PC-9 (cell line): ENCODE measurements around the gene SHANK1. TPM values are rescaled to one million over a fixed set of nuclear protein-coding genes. Genes with fewer than 3 reads are reported as not detected.

Source experiments
- BruUV-seq: library from RNA; stranded (reverse); fragments of 400-500 nt; replicated peaks from 2 replicates; lab custom pipeline; 2021; lab: Mats Ljungman, UMichigan
- CTCF ChIA-PET: fragments of 300-600 bp; sonication (Branson Sonifier 250); formaldehyde crosslinking; loops from one replicate; lab custom pipeline; 2022; ENCODE audit warnings: antibody characterized with exemption; lab: Charles Lee
- POLR2A ChIA-PET: fragments of 300-600 bp; sonication (Branson Sonifier 250); formaldehyde crosslinking; loops from one replicate; lab custom pipeline; 2022; ENCODE audit warnings: antibody characterized with exemption; ENCODE audit not compliant: unreplicated experiment; lab: Charles Lee
- DNase-seq, 2 experiments: peaks; one replicate each; pipeline versions ENCODE4 v3.0.0 to v3.0.0-alpha.2; 2015 to 2022; ENCODE audit warnings: mixed read lengths in 1 of 2
- H2AFZ ChIP-seq: fragments of 200-600 bp; sonication (generic); 2 replicates; pipeline ENCODE4 v1.8.1; 2017; ENCODE audit warnings: antibody characterized with exemption
- H3F3A ChIP-seq: fragments of 200-600 bp; sonication (generic); 2 replicates; pipeline ENCODE4 v1.8.1; 2017; ENCODE audit warnings: antibody characterized with exemption, mild to moderate bottlenecking, low read depth; ENCODE audit not compliant: insufficient read depth
- H3K27ac ChIP-seq: fragments of 200-600 bp; sonication (generic); 2 replicates; pipeline ENCODE4 v1.6.1; 2016; ENCODE audit warnings: mixed run types
- H3K27me3 ChIP-seq: fragments of 200-600 bp; sonication (generic); 2 replicates; pipeline ENCODE4 v1.6.1; 2016; ENCODE audit warnings: low read depth, mixed run types; ENCODE audit not compliant: insufficient read depth
- H3K36me3 ChIP-seq: fragments of 200-600 bp; sonication (generic); 2 replicates; pipeline ENCODE4 v1.6.1; 2016; ENCODE audit warnings: low read depth, mixed run types
- H3K4me1 ChIP-seq: fragments of 200-600 bp; sonication (generic); replicated peaks from 2 replicates; pipeline ENCODE4 v1.6.1; 2016; ENCODE audit warnings: mixed run types; ENCODE audit not compliant: insufficient read depth
- H3K4me2 ChIP-seq: fragments of 200-600 bp; sonication (generic); 2 replicates; pipeline ENCODE4 v1.6.1; 2017; ENCODE audit warnings: mixed run types
- H3K4me3 ChIP-seq: fragments of 200-600 bp; sonication (generic); 2 replicates; pipeline ENCODE4 v1.6.1; 2016; ENCODE audit warnings: mixed run types
- H3K79me2 ChIP-seq: fragments of 200-600 bp; sonication (generic); 2 replicates; pipeline ENCODE4 v1.6.1; 2017; ENCODE audit warnings: low read depth, mixed run types
- H3K9me2 ChIP-seq: fragments of 200-600 bp; sonication (generic); 2 replicates; pipeline ENCODE4 v1.8.1; 2017; ENCODE audit warnings: mild to moderate bottlenecking; ENCODE audit not compliant: insufficient read depth
- H3K9me3 ChIP-seq: fragments of 200-600 bp; sonication (generic); 2 replicates; pipeline ENCODE4 v1.8.1; 2016; ENCODE audit warnings: low read depth; ENCODE audit not compliant: insufficient read depth
- H4K20me1 ChIP-seq: fragments of 200-600 bp; sonication (generic); 2 replicates; pipeline ENCODE4 v1.8.1; 2017; ENCODE audit not compliant: insufficient read depth
- EZH2 ChIP-seq: fragments of 200-600 bp; sonication (generic); IDR thresholded peaks from 2 replicates; pipeline ENCODE4 v1.8.0; 2017; ENCODE audit warnings: antibody characterized with exemption, low read depth
- intact Hi-C: fragments of 100-400 bp; cut with micrococcal nuclease; formaldehyde crosslinking; loops from one replicate; pipeline ENCODE4 v1.10.0; 2022; ENCODE audit not compliant: unreplicated experiment
- total RNA-seq: library from RNA; stranded (reverse); gene quantifications from 2 replicates; pipeline ENCODE4 v1.2.3, GENCODE V29; 2021
- TF ChIP-seq, protein P1 (sequence below): fragments of 200-600 bp; sonication (generic); conservative IDR thresholded peaks from 2 replicates; pipeline ENCODE4 v1.6.1; 2017; ENCODE audit warnings: mixed run types, antibody characterized with exemption, mild to moderate bottlenecking, moderate library complexity

The SHANK1 gene
- total RNA-seq, 1 experiment from 2014 or later: not detected

DNA sequence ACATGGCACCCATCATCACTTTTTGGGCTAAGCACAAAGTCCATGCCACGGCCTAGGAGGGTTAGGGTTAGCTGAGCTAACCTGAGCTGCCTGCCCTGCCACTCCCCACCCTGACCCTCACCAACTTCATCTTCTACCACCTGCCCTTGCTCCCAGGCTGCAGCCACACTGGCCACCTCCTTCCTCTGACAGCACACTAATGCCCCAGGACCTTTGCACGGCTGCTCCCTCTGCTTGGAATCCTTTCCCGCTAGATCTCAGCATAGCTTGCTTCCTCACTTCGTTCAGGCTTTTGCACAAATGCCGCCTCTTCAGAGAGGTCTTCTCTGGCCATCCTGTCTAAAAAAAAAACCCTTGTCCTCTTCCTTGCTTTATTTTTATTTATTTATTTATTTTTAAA lies 13.2 kb downstream of the SHANK1 start:
- H3K27me3 ChIP-seq: peaks cover 91% of the 10 kb centered on the region
- no peaks in the 10 kb centered on the region for H3K79me2 ChIP-seq
- POLR2A ChIA-PET: no interaction called here
- no peak for DNase-seq
- H3K36me3 ChIP-seq: no peaks in the 10 kb centered on the region
- peaks cover 5% of the 10 kb centered on the region; the same call in 1 of the 2 replicates for H4K20me1 ChIP-seq
- no peak overlapping the region for H3K4me3 ChIP-seq
- H3K9me2 ChIP-seq: no peaks in the 10 kb centered on the region
- H3K27ac ChIP-seq: no peak overlapping the region
- TF ChIP-seq, protein P1, sequence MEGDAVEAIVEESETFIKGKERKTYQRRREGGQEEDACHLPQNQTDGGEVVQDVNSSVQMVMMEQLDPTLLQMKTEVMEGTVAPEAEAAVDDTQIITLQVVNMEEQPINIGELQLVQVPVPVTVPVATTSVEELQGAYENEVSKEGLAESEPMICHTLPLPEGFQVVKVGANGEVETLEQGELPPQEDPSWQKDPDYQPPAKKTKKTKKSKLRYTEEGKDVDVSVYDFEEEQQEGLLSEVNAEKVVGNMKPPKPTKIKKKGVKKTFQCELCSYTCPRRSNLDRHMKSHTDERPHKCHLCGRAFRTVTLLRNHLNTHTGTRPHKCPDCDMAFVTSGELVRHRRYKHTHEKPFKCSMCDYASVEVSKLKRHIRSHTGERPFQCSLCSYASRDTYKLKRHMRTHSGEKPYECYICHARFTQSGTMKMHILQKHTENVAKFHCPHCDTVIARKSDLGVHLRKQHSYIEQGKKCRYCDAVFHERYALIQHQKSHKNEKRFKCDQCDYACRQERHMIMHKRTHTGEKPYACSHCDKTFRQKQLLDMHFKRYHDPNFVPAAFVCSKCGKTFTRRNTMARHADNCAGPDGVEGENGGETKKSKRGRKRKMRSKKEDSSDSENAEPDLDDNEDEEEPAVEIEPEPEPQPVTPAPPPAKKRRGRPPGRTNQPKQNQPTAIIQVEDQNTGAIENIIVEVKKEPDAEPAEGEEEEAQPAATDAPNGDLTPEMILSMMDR: no peak
- no peak for TF ChIP-seq EZH2
- no TSS peak for BruUV-seq
- no peak overlapping the region for H3K4me2 ChIP-seq
- H2AFZ ChIP-seq: no peak overlapping the region
- no peaks in the 10 kb centered on the region for H3K9me3 ChIP-seq
- no peaks in the 10 kb centered on the region for H3F3A ChIP-seq
- CTCF ChIA-PET: no interaction called here
- intact Hi-C loops: loop anchor here (10.0 kb wide), 1 partner anchor 308 kb away; the partner anchor contains the start of gene KLK10
- H3K4me1 ChIP-seq: no peaks in the 10 kb centered on the region

DNA sequence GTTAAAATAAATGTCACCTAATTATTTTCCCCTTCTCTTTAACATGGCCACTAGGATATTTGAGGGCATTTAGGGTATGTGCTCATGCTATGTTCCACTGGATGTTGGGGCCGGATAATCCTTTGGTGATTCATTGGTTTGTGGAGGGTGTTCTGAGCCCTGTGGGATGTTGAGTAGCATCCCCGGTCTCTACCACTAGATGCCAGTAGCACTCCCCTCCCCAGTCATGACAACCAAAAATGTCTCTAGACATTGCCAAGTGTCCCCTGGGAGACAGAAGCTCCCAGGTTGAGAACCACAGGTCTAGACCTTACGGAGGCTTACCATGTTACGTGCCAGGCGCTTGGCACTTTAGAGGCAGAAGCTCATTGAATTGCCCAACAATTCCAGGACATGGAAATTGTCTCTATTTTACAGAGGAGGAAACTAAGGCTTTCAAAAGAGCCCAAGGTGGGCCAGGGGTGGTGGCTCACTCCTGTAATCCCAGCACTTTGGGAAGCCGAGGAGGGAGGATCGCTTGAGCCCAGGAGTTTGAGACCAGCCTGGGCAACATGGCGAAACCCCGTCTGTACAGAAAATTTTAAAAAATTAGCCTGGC lies 14.1 kb downstream of the SHANK1 start:
- ChIA-PET CTCF (interaction anchor here (0.9 kb wide), 1 partner anchor 75 kb away, joined by 3 read pairs; no protein-coding TSS in a partner anchor), POLR2A (no interaction called here)
- TF ChIP-seq EZH2: no peak
- TF ChIP-seq, protein P1: peak; percentile 75
- BruUV-seq: no TSS peak
- Histone ChIP-seq H4K20me1 (peaks cover 5% of the 10 kb centered on the region; the same call in 1 of the 2 replicates), H3K4me3 (no peak overlapping the region), H3K27me3 (peaks cover 91% of the 10 kb centered on the region), H3F3A (no peaks in the 10 kb centered on the region), H2AFZ (no peak overlapping the region), H3K79me2 (no peaks in the 10 kb centered on the region), H3K9me3 (no peaks in the 10 kb centered on the region), H3K36me3 (no peaks in the 10 kb centered on the region), H3K4me2 (no peak overlapping the region), H3K9me2 (no peaks in the 10 kb centered on the region), H3K4me1 (no peaks in the 10 kb centered on the region), H3K27ac (no peak overlapping the region)
- DNase-seq: peak; percentile 49 to 55
- intact Hi-C loops: loop anchor here (1.0 to 10.0 kb wide), 6 partner anchors 78 to 464 kb away; partner anchors contain the start of gene KLK10

DNA sequence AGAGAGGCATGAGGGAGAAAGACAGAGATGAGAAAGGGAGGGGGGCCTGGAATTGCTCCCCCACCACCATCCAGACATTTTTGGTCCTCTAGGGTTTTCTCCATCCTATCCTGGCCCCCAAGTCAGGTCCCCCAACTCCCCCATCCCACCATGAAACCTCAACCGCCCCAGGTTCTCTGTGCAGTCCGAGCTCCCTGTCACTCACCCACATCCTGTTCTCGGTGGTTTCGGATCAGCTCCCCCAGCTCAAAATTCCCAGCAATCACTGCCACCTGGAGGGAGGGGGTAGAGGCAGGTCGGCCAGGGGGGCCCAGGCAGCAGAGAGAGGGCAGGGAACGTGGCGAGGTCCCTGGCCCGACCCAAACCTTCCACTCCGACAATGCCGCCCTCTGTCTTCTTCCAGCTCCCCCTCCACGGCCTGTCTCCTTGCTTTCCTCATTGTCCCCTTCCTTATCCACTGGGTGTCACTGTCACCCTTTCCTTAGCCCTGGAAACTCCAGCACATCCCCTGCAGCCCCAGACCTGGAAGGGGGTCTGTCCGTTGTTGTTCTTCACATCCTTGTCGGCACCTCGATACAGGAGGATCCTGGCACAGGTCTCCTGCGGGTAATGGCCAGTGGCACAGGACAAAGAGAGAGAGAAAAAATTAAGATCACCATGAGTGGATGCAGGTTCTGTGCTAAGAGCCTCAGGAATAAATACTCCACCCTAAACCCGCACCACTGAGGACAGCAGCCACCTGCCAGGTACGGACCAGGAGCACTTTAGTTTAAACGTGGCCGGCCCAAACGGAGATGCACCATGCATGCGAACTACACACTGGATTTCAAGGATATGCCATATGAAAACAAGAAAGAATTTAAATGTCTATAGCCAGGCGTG lies 15.4 kb downstream of the SHANK1 start:
- H3K4me1 ChIP-seq: no peaks in the 10 kb centered on the region
- ChIA-PET POLR2A (no interaction called here), CTCF (no interaction called here)
- no peak overlapping the region for H2AFZ ChIP-seq
- TF ChIP-seq, protein P1: peak; percentile 52
- peak; percentile 77; the same call in 1 of the 2 replicates for TF ChIP-seq EZH2
- H3K9me3 ChIP-seq: no peaks in the 10 kb centered on the region
- no peaks in the 10 kb centered on the region for H3K36me3 ChIP-seq
- BruUV-seq: no TSS peak
- no peak overlapping the region for H3K4me3 ChIP-seq
- intact Hi-C loops: loop anchor here (2.0 to 10.0 kb wide), 2 partner anchors 311 to 335 kb away; partner anchors contain the start of gene KLK10
- H3K4me2 ChIP-seq: no peak overlapping the region
- H4K20me1 ChIP-seq: peaks cover 5% of the 10 kb centered on the region; the same call in 1 of the 2 replicates
- no peak overlapping the region for H3K27ac ChIP-seq
- H3K27me3 ChIP-seq: peaks cover 89% of the 10 kb centered on the region
- no peaks in the 10 kb centered on the region for H3K9me2 ChIP-seq
- H3F3A ChIP-seq: no peaks in the 10 kb centered on the region
- DNase-seq: peak in 1 of 2 experiments; percentile 23
- H3K79me2 ChIP-seq: no peaks in the 10 kb centered on the region
